SW 1271 (cell line): ENCODE results near the gene PLCB4.
"Not testable (repeated sequence)": the region's sequence is repeated elsewhere in the genome, so short reads cannot be mapped to it uniquely, and the experiment has no call there.

ENCODE experiments used
- DNase-seq, 2 experiments: peaks; one replicate each; lab custom pipeline; 2025; lab: John Stamatoyannopoulos, UW

The PLCB4 gene

GRCh38 chr20:9142809-9143208 lies 73.9 kb downstream of the PLCB4 start:
- no peak for DNase-seq

GRCh38 chr20:9143926-9144325 lies 75.0 kb downstream of the PLCB4 start:
- DNase-seq: no peak

GRCh38 chr20:9144643-9145042 lies 75.8 kb downstream of the PLCB4 start:
- no peak for DNase-seq

- DNase-seq: no peak
These were observed 76.3 kb downstream of the PLCB4 start for GRCh38 chr20:9145142-9145541.

- no peak for DNase-seq
These were observed 77.8 kb downstream of the PLCB4 start for GRCh38 chr20:9146649-9147048.

- DNase-seq: no peak
These were observed 78.7 kb downstream of the PLCB4 start for GRCh38 chr20:9147547-9148024.

GRCh38 chr20:9148291-9148690 lies 79.4 kb downstream of the PLCB4 start:
- no peak for DNase-seq

GRCh38 chr20:9149087-9149486 lies 80.2 kb downstream of the PLCB4 start:
- no peak for DNase-seq

- DNase-seq: no peak
These were observed 80.9 kb downstream of the PLCB4 start for GRCh38 chr20:9149796-9150195.

GRCh38 chr20:9150679-9151078 lies 81.8 kb downstream of the PLCB4 start:
- DNase-seq: no peak

GRCh38 chr20:9152139-9152538 lies 83.3 kb downstream of the PLCB4 start:
- DNase-seq: not testable (repeated sequence)

GRCh38 chr20:9154464-9155024 lies 85.7 kb downstream of the PLCB4 start:
- DNase-seq: no peak

- no peak for DNase-seq
These were observed 87.8 kb downstream of the PLCB4 start for GRCh38 chr20:9156529-9157280.

- DNase-seq: no peak
These were observed 91.4 kb downstream of the PLCB4 start for GRCh38 chr20:9160331-9160730.

GRCh38 chr20:9160757-9161156 lies 91.9 kb downstream of the PLCB4 start:
- no peak for DNase-seq

GRCh38 chr20:9161311-9161710 lies 92.4 kb downstream of the PLCB4 start:
- DNase-seq: no peak

GRCh38 chr20:9163251-9163650 lies 94.4 kb downstream of the PLCB4 start:
- no peak for DNase-seq

- DNase-seq: no peak
These were observed 95.1 kb downstream of the PLCB4 start for GRCh38 chr20:9163995-9164394.

- no peak for DNase-seq
These were observed 96.4 kb downstream of the PLCB4 start for GRCh38 chr20:9165261-9165660.

GRCh38 chr20:9166153-9166780 lies 97.4 kb downstream of the PLCB4 start:
- DNase-seq: no peak

- DNase-seq: no peak
These were observed 100.5 kb downstream of the PLCB4 start for GRCh38 chr20:9169409-9169808.

GRCh38 chr20:9172851-9173250 lies 104.0 kb downstream of the PLCB4 start:
- no peak for DNase-seq

GRCh38 chr20:9177278-9177677 lies 108.4 kb downstream of the PLCB4 start:
- no peak for DNase-seq
